Vagina (tissue), 2 donors: ENCODE data around the gene CHMP1B.

Source experiments
- CTCF ChIP-seq, 3 experiments: fragments of 450-650 bp in 2 of 3; fragments of 200-600 bp in 1 of 3; sonication (generic) in 1 of 3; IDR thresholded peaks; one replicate each; pipeline ENCODE4 v1.5.1; 2017 to 2019; ENCODE audit warnings: antibody characterized with exemption in 3 of 3, mild to moderate bottlenecking in 2 of 3, moderate library complexity in 2 of 3
- POLR2A ChIP-seq, 2 donors: fragments of 450-650 bp; IDR thresholded peaks; one replicate each; pipeline ENCODE4 v1.6.1; 2017; ENCODE audit warnings: antibody characterized with exemption in 2 of 2, mild to moderate bottlenecking in 2 of 2, moderate library complexity in 2 of 2

GRCh38 chr18:11862468-11863137 is 11.4 kb downstream of the CHMP1B start:
- TF ChIP-seq CTCF (IDR thresholded peaks at IDR 0.05) (no peak), POLR2A (IDR thresholded peaks at IDR 0.05) (no peak)
